HepG2 (cell line): ENCODE data around the gene C9orf50. TPM values are rescaled to one million over a fixed set of nuclear protein-coding genes. Genes with fewer than 3 reads are reported as not detected.

Source experiments
- KIAA2018 ChIP-seq: sonication (generic); formaldehyde crosslinking; IDR thresholded peaks from 2 replicates; pipeline ENCODE4 v1.5.0; 2020; ENCODE audit warnings: mild to moderate bottlenecking, missing genetic modification reagents, borderline replicate concordance
- RAD21 ChIP-seq: fragments of 450-650 bp; formaldehyde crosslinking; IDR thresholded peaks from 2 replicates; pipeline ENCODE4 v1.5.0; 2020; ENCODE audit warnings: mild to moderate bottlenecking
- ZNF614 ChIP-seq: IDR thresholded peaks from 2 replicates; pipeline ENCODE4 v1.6.1; 2018; ENCODE audit warnings: missing biosample characterization, missing genetic modification reagents, inconsistent platforms, borderline replicate concordance
- polyA plus RNA-seq, 8 experiments: library from polyadenylated mRNA; depleted of rRNA in 3 of 8; stranded (reverse) in 7 of 8; unstranded in 1 of 8; fragments of >200 nt; fragmentation: Illumina TruSeq in 4 of 8; extraction: Trizol in 4 of 8; gene quantifications; 2 replicates each; pipeline versions ENCODE4 v1.2.1 to v1.2.3, GENCODE V29; 2011 to 2016; ENCODE audit warnings: low read depth in 4 of 8, missing spikeins in 1 of 8, mixed read lengths in 1 of 8; ENCODE audit not compliant: insufficient read depth in 1 of 8
- total RNA-seq, 5 experiments: library from RNA; depleted of rRNA; stranded (reverse); fragments of >200 nt; fragmentation: Illumina TruSeq; extraction: Trizol; gene quantifications; 2 replicates each; pipeline ENCODE4 v1.2.3, GENCODE V29; 2016; ENCODE audit warnings: low read depth in 1 of 5

Gene C9orf50
- total and polyA plus RNA-seq, 2 of the 13 experiments (the other 11 are each of a cell fraction or from before 2014, with no cell fraction given): not detected

DNA sequence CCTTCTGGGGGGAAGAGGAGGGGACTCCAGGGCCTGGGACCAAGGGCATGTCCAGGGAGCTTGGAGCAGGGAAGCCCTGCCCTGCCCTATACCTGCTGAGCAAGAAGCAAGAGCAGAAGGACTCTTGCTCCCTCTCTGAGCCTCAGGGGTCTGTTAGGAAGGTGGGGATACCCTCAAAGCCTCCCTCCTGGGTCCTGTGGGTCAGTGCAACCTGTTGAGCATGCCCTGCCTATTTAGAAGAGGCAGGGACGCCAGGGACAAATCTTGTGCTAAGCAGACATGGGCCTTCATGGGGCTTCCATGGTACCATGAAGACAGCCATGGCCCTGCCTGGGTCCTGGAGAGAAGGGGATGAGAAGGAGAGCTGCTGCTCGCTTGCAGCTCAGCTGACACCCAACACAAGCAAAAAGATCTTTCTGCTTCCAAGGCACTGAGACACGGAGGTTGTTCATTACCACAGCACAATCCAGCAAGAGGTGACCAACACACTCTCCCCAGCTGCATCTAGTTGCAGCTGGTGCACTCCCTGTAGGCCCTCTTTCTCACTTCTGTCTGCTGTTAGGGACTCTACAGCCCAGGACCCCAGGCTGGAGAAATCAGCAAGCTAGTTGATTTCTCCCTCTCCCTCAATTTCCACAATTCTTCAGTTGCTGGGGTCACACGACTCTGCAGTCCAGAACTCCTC is 39.3 kb downstream of the C9orf50 start (continued):
- TF ChIP-seq KIAA2018: no peak
- no peak for TF ChIP-seq RAD21 (CRISPR knock-in tag)
- no peak for TF ChIP-seq ZNF614
